ENCODE measurements around the gene AATF. TPM values are rescaled to one million over a fixed set of nuclear protein-coding genes. Genes with fewer than 3 reads are reported as not detected.

The AATF gene
- total RNA-seq, 4 donors from 2014 or later, result 30.3 to 50.5 (median 40.9) TPM

GRCh38 chr17:36972905-36973304 lies 24.2 kb downstream of the AATF start:
- no peak overlapping the region for H3K4me3 ChIP-seq
- in situ Hi-C loops (cut with MboI; ENCODE audit: low sequenced_read_pairs in 4 of 4) (loop anchor here in 1 of 4 donors (25.0 kb wide), 1 partner anchor 361 kb away; the partner anchor contains the start of gene MRM1), intact Hi-C loops (cut with DNase I; ENCODE audit: low total_unique reads) (no loop called here)
- TF ChIP-seq CTCF (IDR thresholded peaks at IDR 0.05 in 4 of 5, conservative IDR thresholded peaks at IDR 0.05 in 1 of 5) (no peak), POLR2A (IDR thresholded peaks at IDR 0.05) (no peak)
- H3K27me3 ChIP-seq, result no peaks in the 10 kb centered on the region
- no peaks in the 10 kb centered on the region for H3K36me3 ChIP-seq
- peaks cover 0 to 4% of the 10 kb centered on the region in 2 donors for H3K4me1 ChIP-seq
- no peak for ATAC-seq
- no peaks in the 10 kb centered on the region for H3K9me3 ChIP-seq
- no peak overlapping the region for H3K27ac ChIP-seq
- no peak for DNase-seq

GRCh38 chr17:36975922-36976515 lies 27.3 kb downstream of the AATF start:
- DNase-seq, result no peak
- no peaks in the 10 kb centered on the region for H3K36me3 ChIP-seq
- intact Hi-C loops (cut with DNase I; ENCODE audit: low total_unique reads), result no loop called here
- no peak overlapping the region for H3K27ac ChIP-seq
- H3K27me3 ChIP-seq, result no peaks in the 10 kb centered on the region
- ATAC-seq, result no peak
- H3K4me3 ChIP-seq, result no peak overlapping the region
- no peaks in the 10 kb centered on the region for H3K9me3 ChIP-seq
- in situ Hi-C loops (cut with MboI; ENCODE audit: low sequenced_read_pairs in 4 of 4), result loop anchor here in 1 of 4 donors (25.0 kb wide), 1 partner anchor 111 kb away; no protein-coding TSS in a partner anchor
- no peak for TF ChIP-seq CTCF (IDR thresholded peaks at IDR 0.05 in 4 of 5, conservative IDR thresholded peaks at IDR 0.05 in 1 of 5)
- no peak for TF ChIP-seq POLR2A (IDR thresholded peaks at IDR 0.05)
- peaks cover 7 to 12% of the 10 kb centered on the region in 2 donors for H3K4me1 ChIP-seq

- Histone ChIP-seq H3K27ac (no peak overlapping the region), H3K4me1 (peaks cover 7 to 12% of the 10 kb centered on the region in 2 donors), H3K4me3 (no peak overlapping the region), H3K9me3 (no peaks in the 10 kb centered on the region), H3K27me3 (no peaks in the 10 kb centered on the region), H3K36me3 (no peaks in the 10 kb centered on the region)
- DNase-seq (no peak), ATAC-seq (no peak)
- in situ Hi-C loops (cut with MboI; ENCODE audit: low sequenced_read_pairs in 4 of 4), result loop anchor here in 1 of 4 donors (25.0 kb wide), 1 partner anchor 110 kb away; no protein-coding TSS in a partner anchor
- TF ChIP-seq CTCF (IDR thresholded peaks at IDR 0.05 in 4 of 5, conservative IDR thresholded peaks at IDR 0.05 in 1 of 5), result no peak
- TF ChIP-seq POLR2A (IDR thresholded peaks at IDR 0.05), result no peak
- intact Hi-C loops (cut with DNase I; ENCODE audit: low total_unique reads), result no loop called here
These were observed 28.3 kb downstream of the AATF start for GRCh38 chr17:36977066-36977465.

GRCh38 chr17:36977568-36977967 lies 28.8 kb downstream of the AATF start:
- Histone ChIP-seq H3K4me1 (peaks cover 4 to 12% of the 10 kb centered on the region in 2 donors), H3K36me3 (no peaks in the 10 kb centered on the region), H3K27me3 (no peaks in the 10 kb centered on the region), H3K27ac (no peak overlapping the region), H3K4me3 (no peak overlapping the region), H3K9me3 (no peaks in the 10 kb centered on the region)
- TF ChIP-seq POLR2A (IDR thresholded peaks at IDR 0.05) (no peak), CTCF (IDR thresholded peaks at IDR 0.05 in 4 of 5, conservative IDR thresholded peaks at IDR 0.05 in 1 of 5) (no peak)
- in situ Hi-C loops (cut with MboI; ENCODE audit: low sequenced_read_pairs in 4 of 4), result loop anchor here in 1 of 4 donors (25.0 kb wide), 1 partner anchor 110 kb away; no protein-coding TSS in a partner anchor
- ATAC-seq (no peak), DNase-seq (no peak)
- intact Hi-C loops (cut with DNase I; ENCODE audit: low total_unique reads), result no loop called here

Data from gastrocnemius medialis (tissue), 4 donors.